B cell (primary cell): Measurements from ENCODE around the gene ZNF14. TPM values are rescaled to one million over a fixed set of nuclear protein-coding genes. Genes with fewer than 3 reads are reported as not detected.
"Not testable (repeated sequence)": the region's sequence is repeated elsewhere in the genome, so short reads cannot be mapped to it uniquely, and the experiment has no call there.

Source experiments
- ATAC-seq: fragments of 200-7000 bp; cut with Tn5 transposase; one replicate; pipeline ENCODE4 v1.10.0; 2021; ENCODE audit warnings: low read depth, mild to moderate bottlenecking, moderate number of reproducible peaks, moderate library complexity
- CTCF ChIA-PET: fragments of 350-600 bp; sonication (Branson Sonifier 250); formaldehyde crosslinking; loops from one replicate; lab custom pipeline; 2021; ENCODE audit warnings: antibody characterized with exemption, inconsistent platforms; lab: Charles Lee
- POLR2A ChIA-PET: fragments of 350-600 bp; sonication (Branson Sonifier 250); formaldehyde crosslinking; loops from one replicate; lab custom pipeline; 2021; ENCODE audit warnings: antibody characterized with exemption; lab: Charles Lee
- DNase-seq: peaks from one replicate; pipeline ENCODE4 v3.0.0; 2013
- H2AFZ ChIP-seq: 2 replicates; pipeline ENCODE4 v1.6.1; 2012; ENCODE audit warnings: mild to moderate bottlenecking, low read depth, low read length; ENCODE audit not compliant: insufficient read depth, poor library complexity, severe bottlenecking
- H3K27ac ChIP-seq, 2 donors: 1 replicate in 1 of 2; 2 replicates in 1 of 2; pipeline ENCODE4 v1.5.1; 2012 to 2013; ENCODE audit warnings: low read length in 2 of 2, mild to moderate bottlenecking in 2 of 2, moderate library complexity in 1 of 2
- H3K27me3 ChIP-seq, 4 experiments: fragments of 200-600 bp in 1 of 4; sonication (generic) in 1 of 4; replicated peaks in 1 of 4; 1 replicate in 2 of 4; 2 replicates in 2 of 4; pipeline versions ENCODE4 v1.6.1 to v1.7.0; 2013 to 2016; ENCODE audit warnings: low read length in 3 of 4, mild to moderate bottlenecking in 2 of 4, mixed read lengths in 1 of 4, moderate library complexity in 1 of 4; ENCODE audit not compliant: insufficient read depth in 4 of 4, control insufficient read depth in 3 of 4; ENCODE audit errors: control extremely low read depth in 1 of 4
- H3K36me3 ChIP-seq, 2 experiments: replicated peaks in 1 of 2; 1 replicate in 1 of 2; 2 replicates in 1 of 2; pipeline versions ENCODE4 v1.6.1 to v1.7.1; 2013; ENCODE audit warnings: low read length in 1 of 2; ENCODE audit not compliant: insufficient read depth in 2 of 2, control insufficient read depth in 1 of 2; ENCODE audit errors: control extremely low read depth in 1 of 2, extremely low read depth in 1 of 2
- H3K4me1 ChIP-seq, 2 donors: fragments of 200-600 bp in 1 of 2; sonication (generic) in 1 of 2; 1 replicate in 1 of 2; 2 replicates in 1 of 2; pipeline versions ENCODE4 v1.5.1 to v1.6.1; 2013 to 2017; ENCODE audit warnings: low read length in 2 of 2; ENCODE audit not compliant: control insufficient read depth in 2 of 2, insufficient read depth in 2 of 2
- H3K4me2 ChIP-seq: replicated peaks from 2 replicates; pipeline ENCODE3; 2012; ENCODE audit warnings: mild to moderate bottlenecking, low read depth, low read length; ENCODE audit not compliant: poor library complexity, severe bottlenecking
- H3K4me3 ChIP-seq, 5 experiments: fragments of 200-600 bp in 1 of 5; sonication (generic) in 1 of 5; 1 replicate in 3 of 5; 2 replicates in 2 of 5; pipeline versions ENCODE4 v1.5.1 to v1.7.0; 2011 to 2016; ENCODE audit warnings: low read length in 4 of 5, mild to moderate bottlenecking in 4 of 5, low read depth in 2 of 5, control low read depth in 1 of 5, moderate library complexity in 1 of 5; ENCODE audit not compliant: insufficient read depth in 1 of 5; ENCODE audit errors: control extremely low read depth in 1 of 5, extremely low read depth in 1 of 5
- H3K79me2 ChIP-seq: fragments of 200-600 bp; sonication (generic); one replicate; pipeline ENCODE4 v1.6.0; 2016; ENCODE audit warnings: low read length; ENCODE audit not compliant: control insufficient read depth, insufficient read depth
- H3K9ac ChIP-seq: fragments of 200-600 bp; sonication (generic); 2 replicates; pipeline ENCODE4 v1.6.1; 2017; ENCODE audit warnings: mild to moderate bottlenecking, low read length, moderate library complexity
- H3K9me3 ChIP-seq, 3 donors: one replicate each; pipeline versions ENCODE4 v1.6.1 to v1.7.1; 2013; ENCODE audit warnings: low read length in 2 of 3; ENCODE audit not compliant: control insufficient read depth in 2 of 3, insufficient read depth in 1 of 3; ENCODE audit errors: control extremely low read depth in 1 of 3
- H4K20me1 ChIP-seq: 2 replicates; pipeline ENCODE4 v1.6.0; 2012; ENCODE audit warnings: mild to moderate bottlenecking, low read length; ENCODE audit not compliant: insufficient read depth, control insufficient read depth, poor library complexity, severe bottlenecking
- H3K27ac Mint-ChIP-seq: one replicate; pipeline ENCODE4 v1.8.0; 2021; ENCODE audit warnings: mixed read lengths
- H3K27me3 Mint-ChIP-seq: one replicate; pipeline ENCODE4 v1.8.0; 2021; ENCODE audit warnings: mixed read lengths
- H3K4me1 Mint-ChIP-seq: one replicate; pipeline ENCODE4 v1.8.0; 2021; ENCODE audit warnings: mixed read lengths
- H3K4me3 Mint-ChIP-seq: one replicate; pipeline ENCODE4 v1.8.0; 2021; ENCODE audit warnings: mixed read lengths
- H3K9me3 Mint-ChIP-seq: one replicate; pipeline ENCODE4 v1.8.0; 2022; ENCODE audit warnings: mixed read lengths; ENCODE audit not compliant: insufficient read depth
- CTCF ChIP-seq: fragments of 200-600 bp; IDR thresholded peaks from one replicate; pipeline ENCODE4 v1.8.0; 2022; ENCODE audit warnings: antibody characterized with exemption, mild to moderate bottlenecking
- EZH2 ChIP-seq: IDR thresholded peaks from 2 replicates; pipeline ENCODE4 v1.6.1; 2012; ENCODE audit warnings: borderline replicate concordance, low read depth, mild to moderate bottlenecking, moderate library complexity, low read length; ENCODE audit not compliant: insufficient read depth, poor library complexity, severe bottlenecking
- WGBS: methylation state at CpG from one replicate; pipeline ENCODE4 v1.1.5; 2013; ENCODE audit warnings: missing lambda C conversion rate; ENCODE audit not compliant: insufficient coverage; 5-methylcytosine and 5-hydroxymethylcytosine counted together
- intact Hi-C: fragments of 100-400 bp; cut with micrococcal nuclease; formaldehyde crosslinking; loops from one replicate; pipeline ENCODE4 v1.10.0; 2022
- polyA minus RNA-seq: library from RNA; depleted of rRNA, polyadenylated mRNA; stranded (reverse); fragments of >200 nt; gene quantifications from 2 replicates; pipeline ENCODE4 v1.2.3, GENCODE V29; 2012
- polyA plus RNA-seq: library from polyadenylated mRNA; depleted of rRNA; stranded (reverse); fragments of >200 nt; gene quantifications from 2 replicates; pipeline ENCODE4 v1.2.3, GENCODE V29; 2012
- total RNA-seq, 2 donors: library from RNA; stranded (reverse); fragments of 120-200 nt in 1 of 2; gene quantifications; 1 replicate in 1 of 2; 2 replicates in 1 of 2; pipeline versions ENCODE4 v1.2.3 to v1.2.4, GENCODE V29; 2013 to 2022

Gene ZNF14
- total RNA-seq, result 21.0 and 22.5 TPM in 2 replicates
- total RNA-seq (2013), result 14.7 TPM
- polyA plus RNA-seq, result 3.4 and 6.0 TPM in 2 replicates
- 2.6 and 4.8 TPM in 2 replicates for polyA minus RNA-seq

- Histone ChIP-seq H3K9ac (peak within 1 kb of the TSS; percentile 78), H4K20me1 (peaks cover 12% of the 10 kb centered on the region), H3K9me3 (peaks cover 0 to 33% (median under 1%) of the 10 kb centered on the region in 3 donors), H3K4me3 (peak within 1 kb of the TSS; percentile 59 to 95 (median 94)), H3K4me2 (peak within 1 kb of the TSS; percentile 79), H3K27ac (peak within 1 kb of the TSS; percentile 49 to 76), H3K4me1 (peaks cover 11 to 17% of the 10 kb centered on the region in 2 donors), H3K36me3 (peaks cover 0 to 4% of the 10 kb centered on the region in 2 experiments), H3K27me3 (no peaks in the 10 kb centered on the region), H3K79me2 (peaks cover 70% of the 10 kb centered on the region), H2AFZ (peak within 1 kb of the TSS; percentile 92)
- H3K4me3 Mint-ChIP-seq, result peak within 1 kb of the TSS; percentile 99
- POLR2A ChIA-PET, result interaction anchor here (0.6 to 2.5 kb wide), 19 partner anchors 43 to 1837 kb away, joined by 3 to 22 read pairs (median 4); partner anchors contain the start of genes ATP13A1, LPAR2, NDUFA13 and ZNF101
- peaks cover 2% of the 10 kb centered on the region for H3K9me3 Mint-ChIP-seq
- intact Hi-C loops, result loop anchor here (1.0 to 5.0 kb wide), 7 partner anchors 43 to 541 kb away; partner anchors contain the start of genes ATP13A1, BORCS8, RFXANK and ZNF101
- no peaks in the 10 kb centered on the region for H3K27me3 Mint-ChIP-seq
- under 1% methylated on average over 58 of the region's 61 CpGs for WGBS
- TF ChIP-seq CTCF (no peak), EZH2 (no peak)
- ATAC-seq (peak; percentile 100), DNase-seq (peak; percentile 94)
- H3K4me1 Mint-ChIP-seq, result peaks cover 27% of the 10 kb centered on the region
- CTCF ChIA-PET, result interaction anchor here (0.5 to 1.4 kb wide), 6 partner anchors 44 to 201 kb away, joined by 3 to 5 read pairs (median 4); partner anchors contain the start of genes ZNF101 and ZNF253
- peak within 1 kb of the TSS; percentile 96 for H3K27ac Mint-ChIP-seq
Observed at GRCh38 chr19:19732579-19733501, at the start of gene ZNF14. ZNF14 (minus strand) TSS chr19:19733112; CDS start chr19:19732958, 154 bp downstream.

GRCh38 chr19:19781791-19782190 lies 48.9 kb upstream of the ZNF14 start:
- 100% methylated on average over 1 of the region's 6 CpGs for WGBS
- H3K4me1 Mint-ChIP-seq, result peaks cover 36% of the 10 kb centered on the region
- H3K9me3 Mint-ChIP-seq, H3K9me3 ChIP-seq, H3K4me2 ChIP-seq, H3K27ac Mint-ChIP-seq, DNase-seq, intact Hi-C loops, H3K27ac ChIP-seq, H3K9ac ChIP-seq, H3K4me3 Mint-ChIP-seq, H2AFZ ChIP-seq, H3K27me3 ChIP-seq, H3K27me3 Mint-ChIP-seq, H4K20me1 ChIP-seq, H3K4me3 ChIP-seq, POLR2A ChIA-PET, ATAC-seq: not testable (repeated sequence)
- H3K79me2 ChIP-seq, result peaks cover 69% of the 10 kb centered on the region
- CTCF ChIA-PET, result interaction anchor here (1.3 kb wide), 1 partner anchor 39 kb away, joined by 3 read pairs; the partner anchor contains the start of gene ZNF506
- H3K4me1 ChIP-seq, result peaks cover 10 to 18% of the 10 kb centered on the region in 2 donors
- peaks cover 5 to 16% of the 10 kb centered on the region in 2 experiments for H3K36me3 ChIP-seq
